ENCODE results near the gene GNG7. TPM values are rescaled to one million over a fixed set of nuclear protein-coding genes. Genes with fewer than 3 reads are reported as not detected.

The GNG7 gene
- total RNA-seq, 4 donors from 2014 or later = 4.7 to 15.6 (median 9.2) TPM

GRCh38 chr19:2613507-2614295, 88.8 kb downstream of the GNG7 start:
- no peak overlapping the region for H3K4me3 ChIP-seq
- ATAC-seq = no peak
- peaks cover 0 to 25% (median 7%) of the 10 kb centered on the region in 3 donors for H3K4me1 ChIP-seq
- no peak overlapping the region for H3K27ac ChIP-seq
- H3K27me3 ChIP-seq = no peaks in the 10 kb centered on the region
- 9 to 21% methylated on average over 7 to 9 of the region's 28 CpGs for WGBS, 2 donors (ENCODE audit: low coverage in 1 of 2)
- peak in 3 of 4 experiments; percentile 66 to 94 (median 80) for TF ChIP-seq CTCF (IDR thresholded peaks at IDR 0.05)
- TF ChIP-seq EP300 (IDR thresholded peaks at IDR 0.05) = no peak
- H3K9me3 ChIP-seq = peaks cover 0 to 5% (median 0%) of the 10 kb centered on the region in 3 donors
- H3K36me3 ChIP-seq = no peaks in the 10 kb centered on the region

- ATAC-seq = no peak
- H3K27me3 ChIP-seq = no peaks in the 10 kb centered on the region
- peaks cover 0 to 25% (median 7%) of the 10 kb centered on the region in 3 donors for H3K4me1 ChIP-seq
- H3K27ac ChIP-seq = no peak overlapping the region
- 78 to 95% methylated on average over 7 to 14 of the region's 18 CpGs for WGBS, 2 donors (ENCODE audit: low coverage in 1 of 2)
- no peak overlapping the region for H3K4me3 ChIP-seq
- no peak for TF ChIP-seq POLR2A (IDR thresholded peaks at IDR 0.05)
- no peak for TF ChIP-seq POLR2AphosphoS5 (IDR thresholded peaks at IDR 0.05)
- H3K36me3 ChIP-seq = no peaks in the 10 kb centered on the region
- H3K9me3 ChIP-seq = peaks cover 0 to 5% (median 0%) of the 10 kb centered on the region in 3 donors
Observed at GRCh38 chr19:2612619-2613249, 89.8 kb downstream of the GNG7 start.

DNA sequence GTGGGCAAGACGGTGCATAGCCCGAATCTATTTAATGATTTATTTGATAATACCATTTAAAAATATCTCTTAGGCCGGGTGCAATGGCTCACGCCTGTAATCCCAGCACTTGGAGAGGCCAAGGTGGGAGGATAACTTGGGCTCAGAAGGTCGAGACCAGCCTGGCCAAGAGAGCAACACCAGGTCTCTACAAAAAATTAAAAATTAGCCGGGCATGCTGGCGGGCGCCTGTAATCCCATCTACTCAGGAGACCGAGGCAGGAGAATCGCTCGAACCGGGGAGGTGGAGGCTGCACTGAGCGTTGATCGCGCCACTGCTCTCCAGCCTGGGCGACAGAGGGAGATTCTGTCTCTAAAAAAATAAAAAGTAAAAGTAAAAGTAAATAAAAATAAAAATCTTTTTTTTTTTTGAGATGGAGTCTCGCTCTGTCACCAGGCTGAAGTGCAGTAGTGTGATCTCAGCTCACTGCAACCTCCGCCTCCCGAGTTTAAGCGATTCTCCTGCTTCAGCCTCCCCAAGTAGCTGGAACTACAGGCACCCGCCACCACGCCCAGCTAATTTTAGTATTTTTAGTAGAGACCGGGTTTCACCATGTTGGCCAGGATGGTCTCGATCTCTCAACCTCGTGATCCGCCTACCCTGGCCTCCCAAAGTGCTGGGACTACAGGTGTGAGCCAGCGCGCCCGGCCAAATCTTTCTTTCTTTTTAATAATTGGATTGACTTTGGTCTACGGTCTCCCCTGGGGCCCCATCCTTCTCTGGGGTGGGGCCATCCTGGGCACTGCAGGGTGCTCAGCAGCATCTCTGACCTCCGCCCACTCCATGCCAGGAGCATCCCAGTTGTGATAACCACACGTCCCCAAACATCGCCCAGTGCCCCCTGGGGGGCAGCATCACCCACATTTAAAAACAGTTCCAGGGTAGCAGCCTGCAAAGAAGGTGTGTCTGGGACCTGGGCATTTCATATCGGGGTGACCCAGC, 90.7 kb downstream of the GNG7 start:
- H3K27ac ChIP-seq = peak overlapping the region in 3 of 4 donors; percentile 88 to 94 (median 91)
- no peaks in the 10 kb centered on the region for H3K36me3 ChIP-seq
- H3K4me1 ChIP-seq = peaks cover 0 to 25% (median 7%) of the 10 kb centered on the region in 3 donors
- WGBS, 2 donors (ENCODE audit: low coverage in 1 of 2) = 63 to 67% methylated on average over 12 to 31 of the region's 34 CpGs
- no peak for ATAC-seq
- H3K9me3 ChIP-seq = peaks cover 0 to 5% (median 0%) of the 10 kb centered on the region in 3 donors
- no peaks in the 10 kb centered on the region for H3K27me3 ChIP-seq
- TF ChIP-seq POLR2A (IDR thresholded peaks at IDR 0.05) = no peak
- TF ChIP-seq EP300 (IDR thresholded peaks at IDR 0.05) = no peak
- no peak for TF ChIP-seq POLR2AphosphoS5 (IDR thresholded peaks at IDR 0.05)
- TF ChIP-seq CTCF (IDR thresholded peaks at IDR 0.05) = peak in 1 of 4 experiments; percentile 25
- peak overlapping the region in 1 of 2 donors; percentile 56 for H3K4me3 ChIP-seq

GRCh38 chr19:2610637-2611482, 91.6 kb downstream of the GNG7 start:
- TF ChIP-seq EP300 (IDR thresholded peaks at IDR 0.05) = no peak
- TF ChIP-seq CTCF (IDR thresholded peaks at IDR 0.05) = peak in 3 of 4 experiments; percentile 98 to 99 (median 99)
- TF ChIP-seq POLR2A (IDR thresholded peaks at IDR 0.05) = peak; percentile 17 to 42
- peak; percentile 97 for TF ChIP-seq POLR2AphosphoS5 (IDR thresholded peaks at IDR 0.05)
- H3K27ac ChIP-seq = peak overlapping the region; percentile 69 to 94 (median 90)
- peaks cover 0 to 28% (median 7%) of the 10 kb centered on the region in 3 donors for H3K4me1 ChIP-seq
- peak; percentile 92 for ATAC-seq
- H3K9me3 ChIP-seq = peaks cover 0 to 5% (median 0%) of the 10 kb centered on the region in 3 donors
- H3K4me3 ChIP-seq = peak overlapping the region; percentile 27 to 56
- H3K36me3 ChIP-seq = no peaks in the 10 kb centered on the region
- 43% methylated on average over 11 of the region's 46 CpGs; no CpG with 5 or more reads in 1 of the 2 donors for WGBS, 2 donors (ENCODE audit: low coverage in 1 of 2)
- no peaks in the 10 kb centered on the region for H3K27me3 ChIP-seq
